ENCODE measurements around the gene NELL2. TPM values are rescaled to one million over a fixed set of nuclear protein-coding genes. Genes with fewer than 3 reads are reported as not detected.

The NELL2 gene
- total and polyA plus RNA-seq, 4 donors, result 0.09 to 0.42 (median 0.17) TPM; not detected in 1

GRCh38 chr12:44464180-44464579, 411.9 kb downstream of the NELL2 start:
- H3K9ac ChIP-seq (ENCODE audit: low read depth in 1 of 2, low read length in 2 of 2), result no peak overlapping the region
- H3K27me3 ChIP-seq (ENCODE audit: control insufficient read depth in 4 of 4, insufficient read depth in 4 of 4, low read length in 3 of 4), result no peaks in the 10 kb centered on the region
- no peak for TF ChIP-seq NR2F2 (IDR thresholded peaks at IDR 0.05)
- TF ChIP-seq, protein P1, sequence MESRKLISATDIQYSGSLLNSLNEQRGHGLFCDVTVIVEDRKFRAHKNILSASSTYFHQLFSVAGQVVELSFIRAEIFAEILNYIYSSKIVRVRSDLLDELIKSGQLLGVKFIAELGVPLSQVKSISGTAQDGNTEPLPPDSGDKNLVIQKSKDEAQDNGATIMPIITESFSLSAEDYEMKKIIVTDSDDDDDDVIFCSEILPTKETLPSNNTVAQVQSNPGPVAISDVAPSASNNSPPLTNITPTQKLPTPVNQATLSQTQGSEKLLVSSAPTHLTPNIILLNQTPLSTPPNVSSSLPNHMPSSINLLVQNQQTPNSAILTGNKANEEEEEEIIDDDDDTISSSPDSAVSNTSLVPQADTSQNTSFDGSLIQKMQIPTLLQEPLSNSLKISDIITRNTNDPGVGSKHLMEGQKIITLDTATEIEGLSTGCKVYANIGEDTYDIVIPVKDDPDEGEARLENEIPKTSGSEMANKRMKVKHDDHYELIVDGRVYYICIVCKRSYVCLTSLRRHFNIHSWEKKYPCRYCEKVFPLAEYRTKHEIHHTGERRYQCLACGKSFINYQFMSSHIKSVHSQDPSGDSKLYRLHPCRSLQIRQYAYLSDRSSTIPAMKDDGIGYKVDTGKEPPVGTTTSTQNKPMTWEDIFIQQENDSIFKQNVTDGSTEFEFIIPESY (IDR thresholded peaks at IDR 0.05), result no peak
- no peaks in the 10 kb centered on the region for H3K36me3 ChIP-seq (ENCODE audit: control insufficient read depth in 4 of 4, insufficient read depth in 3 of 4, low read depth in 1 of 4, low read length in 3 of 4)
- no peak overlapping the region for H3K27ac ChIP-seq (ENCODE audit: low read depth in 1 of 2, low read length in 2 of 2)
- peaks cover 0 to 5% (median under 1%) of the 10 kb centered on the region in 4 donors for H3K9me3 ChIP-seq (ENCODE audit: control insufficient read depth in 4 of 4, low read length in 3 of 4)
- no peak for DNase-seq (ENCODE audit: low spot score)
- no peak overlapping the region for H3K4me3 ChIP-seq (ENCODE audit: low read depth in 1 of 3, low read length in 3 of 3)
- 58% methylated on average over 2 of the region's 2 CpGs for WGBS
- no peaks in the 10 kb centered on the region for H3K4me1 ChIP-seq (ENCODE audit: control insufficient read depth in 4 of 4, insufficient read depth in 4 of 4, low read length in 3 of 4)

GRCh38 chr12:44462729-44463128, 413.4 kb downstream of the NELL2 start:
- DNase-seq (ENCODE audit: low spot score), result no peak
- no peaks in the 10 kb centered on the region for H3K4me1 ChIP-seq (ENCODE audit: control insufficient read depth in 4 of 4, insufficient read depth in 4 of 4, low read length in 3 of 4)
- H3K36me3 ChIP-seq (ENCODE audit: control insufficient read depth in 4 of 4, insufficient read depth in 3 of 4, low read depth in 1 of 4, low read length in 3 of 4), result no peaks in the 10 kb centered on the region
- no peaks in the 10 kb centered on the region for H3K27me3 ChIP-seq (ENCODE audit: control insufficient read depth in 4 of 4, insufficient read depth in 4 of 4, low read length in 3 of 4)
- no peak overlapping the region for H3K4me3 ChIP-seq (ENCODE audit: low read depth in 1 of 3, low read length in 3 of 3)
- no peak overlapping the region for H3K9ac ChIP-seq (ENCODE audit: low read depth in 1 of 2, low read length in 2 of 2)
- H3K9me3 ChIP-seq (ENCODE audit: control insufficient read depth in 4 of 4, low read length in 3 of 4), result peaks cover 0 to 3% (median under 1%) of the 10 kb centered on the region in 4 donors
- no peak for TF ChIP-seq YY1 (IDR thresholded peaks at IDR 0.05)
- no peak for TF ChIP-seq FOXA1 (IDR thresholded peaks at IDR 0.05)
- no peak for TF ChIP-seq HNF4A (conservative IDR thresholded peaks at IDR 0.05)
- TF ChIP-seq NR2F2 (IDR thresholded peaks at IDR 0.05), result no peak
- TF ChIP-seq JUND (IDR thresholded peaks at IDR 0.05), result no peak
- TF ChIP-seq, protein P2, sequence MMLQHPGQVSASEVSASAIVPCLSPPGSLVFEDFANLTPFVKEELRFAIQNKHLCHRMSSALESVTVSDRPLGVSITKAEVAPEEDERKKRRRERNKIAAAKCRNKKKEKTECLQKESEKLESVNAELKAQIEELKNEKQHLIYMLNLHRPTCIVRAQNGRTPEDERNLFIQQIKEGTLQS (IDR thresholded peaks at IDR 0.05), result no peak
- H3K27ac ChIP-seq (ENCODE audit: low read depth in 1 of 2, low read length in 2 of 2), result no peak overlapping the region

DNA sequence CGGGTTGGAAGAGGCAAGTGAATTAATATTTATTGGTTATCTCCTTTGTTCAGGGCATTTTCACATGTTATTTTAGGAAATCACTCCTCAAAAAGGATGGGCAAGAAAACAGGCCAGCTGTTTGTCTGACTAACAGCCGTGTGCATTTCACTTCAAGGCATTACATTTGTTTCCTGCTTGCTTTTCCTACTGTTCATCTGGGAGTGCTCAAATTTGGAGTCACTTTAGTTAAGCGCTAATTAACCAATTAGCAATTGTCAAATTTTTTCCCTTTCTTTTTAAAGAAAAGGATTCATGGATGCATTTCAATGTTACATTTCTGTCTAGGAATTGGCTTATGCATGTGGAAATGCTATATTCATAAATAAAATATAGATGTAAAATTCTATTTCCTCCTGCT, 415.9 kb downstream of the NELL2 start:
- WGBS, result 78% methylated on average over 3 of the region's 3 CpGs
- Histone ChIP-seq H3K27me3 (ENCODE audit: control insufficient read depth in 4 of 4, insufficient read depth in 4 of 4, low read length in 3 of 4) (no peaks in the 10 kb centered on the region), H3K4me1 (ENCODE audit: control insufficient read depth in 4 of 4, insufficient read depth in 4 of 4, low read length in 3 of 4) (no peaks in the 10 kb centered on the region), H3K9me3 (ENCODE audit: control insufficient read depth in 4 of 4, low read length in 3 of 4) (peaks cover 0 to 2% (median 0%) of the 10 kb centered on the region in 4 donors), H3K4me3 (ENCODE audit: low read depth in 1 of 3, low read length in 3 of 3) (no peak overlapping the region), H3K27ac (ENCODE audit: low read depth in 1 of 2, low read length in 2 of 2) (no peak overlapping the region), H3K36me3 (ENCODE audit: control insufficient read depth in 4 of 4, insufficient read depth in 3 of 4, low read depth in 1 of 4, low read length in 3 of 4) (no peaks in the 10 kb centered on the region), H3K9ac (ENCODE audit: low read depth in 1 of 2, low read length in 2 of 2) (no peak overlapping the region)
- TF ChIP-seq JUND (IDR thresholded peaks at IDR 0.05), result no peak
- TF ChIP-seq, protein P1 (IDR thresholded peaks at IDR 0.05), result no peak
- no peak for TF ChIP-seq MAX (IDR thresholded peaks at IDR 0.05)
- no peak for DNase-seq (ENCODE audit: low spot score)

GRCh38 chr12:44459569-44459968, 416.5 kb downstream of the NELL2 start:
- H3K36me3 ChIP-seq (ENCODE audit: control insufficient read depth in 4 of 4, insufficient read depth in 3 of 4, low read depth in 1 of 4, low read length in 3 of 4), result no peaks in the 10 kb centered on the region
- no peak overlapping the region for H3K9ac ChIP-seq (ENCODE audit: low read depth in 1 of 2, low read length in 2 of 2)
- no peaks in the 10 kb centered on the region for H3K4me1 ChIP-seq (ENCODE audit: control insufficient read depth in 4 of 4, insufficient read depth in 4 of 4, low read length in 3 of 4)
- H3K27me3 ChIP-seq (ENCODE audit: control insufficient read depth in 4 of 4, insufficient read depth in 4 of 4, low read length in 3 of 4), result no peaks in the 10 kb centered on the region
- no peak for DNase-seq (ENCODE audit: low spot score)
- H3K9me3 ChIP-seq (ENCODE audit: control insufficient read depth in 4 of 4, low read length in 3 of 4), result peaks cover 0 to 2% (median 0%) of the 10 kb centered on the region in 4 donors
- H3K4me3 ChIP-seq (ENCODE audit: low read depth in 1 of 3, low read length in 3 of 3), result no peak overlapping the region
- no peak overlapping the region for H3K27ac ChIP-seq (ENCODE audit: low read depth in 1 of 2, low read length in 2 of 2)
- 83% methylated on average over 3 of the region's 3 CpGs for WGBS
- TF ChIP-seq, protein P3, sequence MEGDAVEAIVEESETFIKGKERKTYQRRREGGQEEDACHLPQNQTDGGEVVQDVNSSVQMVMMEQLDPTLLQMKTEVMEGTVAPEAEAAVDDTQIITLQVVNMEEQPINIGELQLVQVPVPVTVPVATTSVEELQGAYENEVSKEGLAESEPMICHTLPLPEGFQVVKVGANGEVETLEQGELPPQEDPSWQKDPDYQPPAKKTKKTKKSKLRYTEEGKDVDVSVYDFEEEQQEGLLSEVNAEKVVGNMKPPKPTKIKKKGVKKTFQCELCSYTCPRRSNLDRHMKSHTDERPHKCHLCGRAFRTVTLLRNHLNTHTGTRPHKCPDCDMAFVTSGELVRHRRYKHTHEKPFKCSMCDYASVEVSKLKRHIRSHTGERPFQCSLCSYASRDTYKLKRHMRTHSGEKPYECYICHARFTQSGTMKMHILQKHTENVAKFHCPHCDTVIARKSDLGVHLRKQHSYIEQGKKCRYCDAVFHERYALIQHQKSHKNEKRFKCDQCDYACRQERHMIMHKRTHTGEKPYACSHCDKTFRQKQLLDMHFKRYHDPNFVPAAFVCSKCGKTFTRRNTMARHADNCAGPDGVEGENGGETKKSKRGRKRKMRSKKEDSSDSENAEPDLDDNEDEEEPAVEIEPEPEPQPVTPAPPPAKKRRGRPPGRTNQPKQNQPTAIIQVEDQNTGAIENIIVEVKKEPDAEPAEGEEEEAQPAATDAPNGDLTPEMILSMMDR (IDR thresholded peaks at IDR 0.05; ENCODE audit: low read depth, low read length, missing input control), result no peak
- TF ChIP-seq RXRA (IDR thresholded peaks at IDR 0.05), result no peak
- TF ChIP-seq HNF4A (conservative IDR thresholded peaks at IDR 0.05), result no peak
- no peak for TF ChIP-seq SP1 (IDR thresholded peaks at IDR 0.05)
- no peak for TF ChIP-seq HNF4G (IDR thresholded peaks at IDR 0.05)
- no peak for TF ChIP-seq FOXA1 (IDR thresholded peaks at IDR 0.05)
- TF ChIP-seq, protein P4, sequence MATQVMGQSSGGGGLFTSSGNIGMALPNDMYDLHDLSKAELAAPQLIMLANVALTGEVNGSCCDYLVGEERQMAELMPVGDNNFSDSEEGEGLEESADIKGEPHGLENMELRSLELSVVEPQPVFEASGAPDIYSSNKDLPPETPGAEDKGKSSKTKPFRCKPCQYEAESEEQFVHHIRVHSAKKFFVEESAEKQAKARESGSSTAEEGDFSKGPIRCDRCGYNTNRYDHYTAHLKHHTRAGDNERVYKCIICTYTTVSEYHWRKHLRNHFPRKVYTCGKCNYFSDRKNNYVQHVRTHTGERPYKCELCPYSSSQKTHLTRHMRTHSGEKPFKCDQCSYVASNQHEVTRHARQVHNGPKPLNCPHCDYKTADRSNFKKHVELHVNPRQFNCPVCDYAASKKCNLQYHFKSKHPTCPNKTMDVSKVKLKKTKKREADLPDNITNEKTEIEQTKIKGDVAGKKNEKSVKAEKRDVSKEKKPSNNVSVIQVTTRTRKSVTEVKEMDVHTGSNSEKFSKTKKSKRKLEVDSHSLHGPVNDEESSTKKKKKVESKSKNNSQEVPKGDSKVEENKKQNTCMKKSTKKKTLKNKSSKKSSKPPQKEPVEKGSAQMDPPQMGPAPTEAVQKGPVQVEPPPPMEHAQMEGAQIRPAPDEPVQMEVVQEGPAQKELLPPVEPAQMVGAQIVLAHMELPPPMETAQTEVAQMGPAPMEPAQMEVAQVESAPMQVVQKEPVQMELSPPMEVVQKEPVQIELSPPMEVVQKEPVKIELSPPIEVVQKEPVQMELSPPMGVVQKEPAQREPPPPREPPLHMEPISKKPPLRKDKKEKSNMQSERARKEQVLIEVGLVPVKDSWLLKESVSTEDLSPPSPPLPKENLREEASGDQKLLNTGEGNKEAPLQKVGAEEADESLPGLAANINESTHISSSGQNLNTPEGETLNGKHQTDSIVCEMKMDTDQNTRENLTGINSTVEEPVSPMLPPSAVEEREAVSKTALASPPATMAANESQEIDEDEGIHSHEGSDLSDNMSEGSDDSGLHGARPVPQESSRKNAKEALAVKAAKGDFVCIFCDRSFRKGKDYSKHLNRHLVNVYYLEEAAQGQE (IDR thresholded peaks at IDR 0.05), result no peak
- TF ChIP-seq FOXA2 (IDR thresholded peaks at IDR 0.05), result no peak
- TF ChIP-seq JUND (IDR thresholded peaks at IDR 0.05), result no peak

Measured in liver (tissue), 9 donors.